GM12878 (cell line): ENCODE results near the gene PABPN1. TPM values are rescaled to one million over a fixed set of nuclear protein-coding genes. Genes with fewer than 3 reads are reported as not detected.

ENCODE experiments used
- ATAC-seq: fragments of 200-7000 bp; cut with Tn5 transposase; 3 replicates; pipeline ENCODE4 v1.9.1; 2020; ENCODE audit warnings: mild to moderate bottlenecking, moderate library complexity
- Bru-seq: library from RNA; stranded (reverse); fragments of 400-500 nt; gene quantifications from one replicate; lab custom pipeline; 2021; lab: Mats Ljungman, UMichigan
- BruChase-seq, 2 experiments: library from RNA; stranded (reverse); fragments of 400-500 nt; gene quantifications; one replicate each; lab custom pipeline; 2021; lab: Mats Ljungman, UMichigan
- BruUV-seq: library from RNA; stranded (reverse); fragments of 400-500 nt; replicated peaks from 2 replicates; lab custom pipeline; 2021; lab: Mats Ljungman, UMichigan
- CTCF ChIA-PET: fragments of 300-600 bp; sonication (Branson Sonifier 250); formaldehyde crosslinking; extraction: SDS; loops from one replicate; lab custom pipeline; 2021; ENCODE audit warnings: inconsistent platforms; lab: Yijun Ruan, JAX
- POLR2A ChIA-PET: fragments of 350-600 bp; formaldehyde crosslinking; extraction: SDS; loops from one replicate; lab custom pipeline; 2021; ENCODE audit warnings: inconsistent platforms; lab: Charles Lee
- RAD21 ChIA-PET: fragments of 300-600 bp; sonication (Branson Sonifier 250); formaldehyde crosslinking; loops from one replicate; lab custom pipeline; 2023; ENCODE audit warnings: antibody characterized with exemption; ENCODE audit not compliant: unreplicated experiment; lab: Charles Lee
- SMC1A ChIA-PET: fragments of 300-600 bp; sonication (Branson Sonifier 250); formaldehyde crosslinking; loops from one replicate; lab custom pipeline; 2023; ENCODE audit not compliant: unreplicated experiment, uncharacterized antibody; lab: Charles Lee
- DNase-seq: peaks from one replicate; pipeline ENCODE4 v3.0.0-alpha.2; 2011; ENCODE audit warnings: low read depth, low spot score
- FAIRE-seq: peaks from 3 replicates; lab custom pipeline; 2011; peaks lifted over from hg19 to GRCh38; lab: Jason Lieb, UNC
- H2AFZ ChIP-seq: 2 replicates; pipeline ENCODE4 v1.6.0; 2011; ENCODE audit warnings: low read depth, low read length, control low read depth; ENCODE audit not compliant: control insufficient read depth
- H3K27ac ChIP-seq: 2 replicates; pipeline ENCODE4 v1.5.1; 2011; ENCODE audit warnings: control low read depth; ENCODE audit not compliant: control insufficient read depth, insufficient read depth
- H3K27me3 ChIP-seq, 2 experiments: replicated peaks in 1 of 2; 2 replicates each; pipeline versions ENCODE4 v1.6.0 to v1.6.1; 2011; ENCODE audit warnings: low read length in 1 of 2; ENCODE audit not compliant: control insufficient read depth in 2 of 2, insufficient read depth in 2 of 2
- H3K36me3 ChIP-seq, 2 experiments: 2 replicates each; pipeline ENCODE4 v1.5.1; 2011; ENCODE audit warnings: low read length in 1 of 2; ENCODE audit not compliant: control insufficient read depth in 2 of 2, insufficient read depth in 2 of 2
- H3K4me1 ChIP-seq: 2 replicates; pipeline ENCODE4 v1.6.1; 2011; ENCODE audit warnings: mild to moderate bottlenecking, low read length, moderate library complexity, mixed read lengths; ENCODE audit not compliant: control insufficient read depth, insufficient read depth
- H3K4me2 ChIP-seq: 2 replicates; pipeline ENCODE4 v1.6.0; 2011; ENCODE audit warnings: control low read depth; ENCODE audit not compliant: control insufficient read depth, insufficient read depth
- H3K4me3 ChIP-seq: fragments of 200-600 bp; sonication (generic); 2 replicates; pipeline ENCODE4 v1.5.1; 2016
- H3K79me2 ChIP-seq: 2 replicates; pipeline ENCODE4 v1.6.0; 2011; ENCODE audit warnings: low read length; ENCODE audit not compliant: control insufficient read depth, insufficient read depth
- H3K9ac ChIP-seq: 2 replicates; pipeline ENCODE4 v1.8.0; 2011; ENCODE audit warnings: low read length, control low read depth, mixed read lengths; ENCODE audit not compliant: control insufficient read depth, insufficient read depth
- H3K9me3 ChIP-seq: replicated peaks from 3 replicates; pipeline ENCODE4 v1.5.1; 2011; ENCODE audit warnings: mild to moderate bottlenecking, low read length; ENCODE audit not compliant: control insufficient read depth, insufficient read depth
- H4K20me1 ChIP-seq: 2 replicates; pipeline ENCODE4 v1.6.0; 2011; ENCODE audit not compliant: control insufficient read depth, insufficient read depth
- ATF7 ChIP-seq: fragments of 450-650 bp; IDR thresholded peaks from 2 replicates; pipeline ENCODE4 v1.6.1; 2016; ENCODE audit warnings: low read depth, mild to moderate bottlenecking
- BCL3 ChIP-seq: IDR thresholded peaks from 2 replicates; pipeline ENCODE4 v1.6.1; 2011; ENCODE audit warnings: borderline replicate concordance, low read depth, mild to moderate bottlenecking, moderate library complexity, low read length; ENCODE audit not compliant: insufficient read depth, poor library complexity, severe bottlenecking
- E2F4 ChIP-seq: IDR thresholded peaks from 2 replicates; pipeline ENCODE4 v1.6.1; 2012; ENCODE audit warnings: low read depth, low read length, improper control_type of control experiment
- E4F1 ChIP-seq: fragments of 450-650 bp; IDR thresholded peaks from 2 replicates; pipeline ENCODE4 v1.6.1; 2018; ENCODE audit warnings: borderline replicate concordance, mild to moderate bottlenecking; ENCODE audit not compliant: partially characterized antibody
- IRF5 ChIP-seq: fragments of 450-650 bp; IDR thresholded peaks from 2 replicates; pipeline ENCODE4 v1.6.1; 2017; ENCODE audit warnings: borderline replicate concordance
- SUPT20H ChIP-seq: IDR thresholded peaks from 2 replicates; pipeline ENCODE4 v1.6.1; 2011; ENCODE audit warnings: low read depth, mild to moderate bottlenecking, low read length, moderate library complexity, borderline replicate concordance; ENCODE audit not compliant: control insufficient read depth
- WGBS: methylation state at CpG from one replicate; pipeline ENCODE4 v1.1.6; 2016; ENCODE audit warnings: low lambda C conversion rate; ENCODE audit not compliant: insufficient replicate concordance, insufficient coverage; ENCODE audit errors: missing lambda C conversion rate; 5-methylcytosine and 5-hydroxymethylcytosine counted together
- in situ Hi-C: fragments of 300-500 bp; cut with MboI; formaldehyde crosslinking; loops from 9 replicates; pipeline ENCODE4 v1.14.3; 2018; ENCODE audit warnings: mixed read lengths
- intact Hi-C: fragments of 100-400 bp; cut with micrococcal nuclease; formaldehyde crosslinking; loops from one replicate; pipeline ENCODE4 v1.14.2; 2022; ENCODE audit not compliant: unreplicated experiment
- long read RNA-seq, 2 experiments: library from polyadenylated mRNA; unstranded; transcript quantifications; one replicate each; pipeline ENCODE4 v2.0.0, GENCODE V29; 2019 to 2020
- polyA minus RNA-seq, 3 experiments: library from RNA; depleted of rRNA, polyadenylated mRNA; stranded (reverse); fragments of >200 nt; gene quantifications; 2 replicates each; pipeline ENCODE4 v1.2.3, GENCODE V29; 2011
- polyA plus RNA-seq, 11 experiments: library from polyadenylated mRNA; depleted of rRNA in 4 of 11; unstranded in 6 of 11; stranded (reverse) in 5 of 11; fragments of >200 nt; fragmentation: Nextera tagmentation in 4 of 11; fragmentation: Illumina TruSeq in 1 of 11; extraction: Ambion mirVana in 4 of 11; extraction: Trizol in 1 of 11; gene quantifications; 1 replicate in 1 of 11; 2 replicates in 10 of 11; pipeline versions ENCODE4 v1.2.1 to v1.2.3, GENCODE V29; 2011 to 2016; ENCODE audit warnings: inconsistent platforms in 2 of 11, missing spikeins in 2 of 11, low read depth in 1 of 11
- total RNA-seq, 4 experiments: library from RNA; depleted of rRNA in 3 of 4; stranded (reverse); fragments of >200 nt in 3 of 4; fragmentation: Illumina TruSeq in 1 of 4; extraction: Trizol in 1 of 4; gene quantifications; 2 replicates each; pipeline versions ENCODE4 v1.2.1 to v1.2.3, GENCODE V29; 2013 to 2021

Gene PABPN1
- total RNA-seq (2013; cell fraction: nucleolus; rRNA removed) = 79.0 and 80.6 TPM in 2 replicates
- total RNA-seq (2014; rRNA removed) (83.4 and 90.6 TPM in 2 replicates), total RNA-seq (2014; rRNA removed; fragmentation: Illumina TruSeq; extraction: Trizol) (106 TPM in 2 replicates), total RNA-seq (2021) (189 and 206 TPM in 2 replicates), polyA plus RNA-seq (2011; rRNA removed) (222 and 248 TPM in 2 replicates), polyA plus RNA-seq (2014; fragmentation: Illumina TruSeq; extraction: Trizol) (206 and 231 TPM in 2 replicates), polyA plus RNA-seq (2014; fragmentation: Nextera tagmentation; extraction: Ambion mirVana) (10 to 100 TPM; 31.3 to 35.6 TPM), polyA plus RNA-seq (2014; rRNA removed) (149 and 158 TPM in 2 replicates), polyA plus RNA-seq (2016; fragmentation: Nextera tagmentation; extraction: Ambion mirVana) (10 to 100 TPM; 76.8 to 99.4 TPM), polyA minus RNA-seq (2011; rRNA and poly(A)+ RNA removed) (90.9 and 114 TPM in 2 replicates), Bru-seq, nascent RNA (percentile 95 among the genes with signal in this experiment), BruChase-seq, experiment 1, labeled RNA remaining after a 6-hour chase (percentile 99 among the genes with signal in this experiment), BruChase-seq, experiment 2, labeled RNA remaining after a 2-hour chase (percentile 99 among the genes with signal in this experiment)
- polyA plus RNA-seq (2011; ENCODE audit: low read depth) = 67.7 TPM
- polyA plus RNA-seq (2011; cell fraction: cytosol; rRNA removed) = 198 and 220 TPM in 2 replicates
- polyA plus RNA-seq (2011; cell fraction: nucleus; rRNA removed) = 548 and 640 TPM in 2 replicates
- 119 and 126 TPM in 2 replicates for polyA plus RNA-seq (2012)
- polyA minus RNA-seq (2011; cell fraction: cytosol; rRNA and poly(A)+ RNA removed) = 21.9 and 31.3 TPM in 2 replicates
- polyA minus RNA-seq (2011; cell fraction: nucleus; rRNA and poly(A)+ RNA removed) = 40.1 and 63.0 TPM in 2 replicates
- long read RNA-seq, experiment 1, partial matches to known transcripts = 1 of 5 reads
- long read RNA-seq, experiment 1, other reads (novel, unspliced or antisense) = 1 of 5 reads
- long read RNA-seq, experiment 2, partial matches to known transcripts = 0 of 9 reads
- long read RNA-seq, experiment 2, other reads (novel, unspliced or antisense) = 5 of 9 reads

- peak; percentile 95 for ATAC-seq
- peak within 1 kb of the TSS; percentile 87 for H3K27ac ChIP-seq
- intact Hi-C loops = loop anchor here (1.0 to 5.0 kb wide), 3 partner anchors 20 to 236 kb away; partner anchors contain the start of genes NGDN and THTPA
- peak within 1 kb of the TSS; percentile 79 for H2AFZ ChIP-seq
- RAD21 ChIA-PET = interaction anchor here (0.6 to 4.1 kb wide), 10 partner anchors 17 to 226 kb away, joined by 3 to 103 read pairs (median 6); partner anchors contain the start of genes ACIN1, BCL2L2, C14orf119 and HOMEZ
- in situ Hi-C loops = loop anchor here (5.0 to 25.0 kb wide), 2 partner anchors 236 to 791 kb away; partner anchors contain the start of genes DCAF11, NRL and THTPA
- peak; percentile 99 for FAIRE-seq
- H3K4me3 ChIP-seq = peak within 1 kb of the TSS; percentile 99
- no TSS peak for BruUV-seq
- POLR2A ChIA-PET = interaction anchor here (0.6 to 6.3 kb wide), 20 partner anchors 8 to 826 kb away, joined by 3 to 98 read pairs (median 4); partner anchors contain the start of genes ACIN1, BCL2L2, C14orf119 and HOMEZ
- SMC1A ChIA-PET = interaction anchor here (0.8 to 4.5 kb wide), 13 partner anchors 11 to 892 kb away, joined by 3 to 48 read pairs (median 6); partner anchors contain the start of genes BCL2L2, CHMP4A, HOMEZ and PPP1R3E
- WGBS = 7% methylated on average over 44 of the region's 63 CpGs
- H3K4me1 ChIP-seq = peaks cover 13% of the 10 kb centered on the region
- DNase-seq = peak; percentile 99
- H3K9ac ChIP-seq = peak within 1 kb of the TSS; percentile 97
- H3K4me2 ChIP-seq = peak within 1 kb of the TSS; percentile 99
- H3K79me2 ChIP-seq = peaks cover 23% of the 10 kb centered on the region
- peaks cover 10 to 18% of the 10 kb centered on the region in 2 experiments for H3K36me3 ChIP-seq
- CTCF ChIA-PET = interaction anchor here (0.6 to 7.2 kb wide), 18 partner anchors 10 to 391 kb away, joined by 3 to 77 read pairs (median 8); partner anchors contain the start of genes ACIN1, BCL2L2, C14orf119 and HOMEZ
- no peaks in the 10 kb centered on the region for H3K9me3 ChIP-seq
- no peaks in the 10 kb centered on the region for H3K27me3 ChIP-seq
- H4K20me1 ChIP-seq = no peaks in the 10 kb centered on the region; the same call in 1 of the 2 replicates
- TF ChIP-seq IRF5 (no peak), E2F4 (peak; percentile 68), E4F1 (peak; percentile 63), ATF7 (peak; percentile 90), BCL3 (no peak), SUPT20H (no peak)
Measured at GRCh38 chr14:23320584-23321571, at the start of gene PABPN1. Gene PABPN1, plus strand, starts transcription at chr14:23321457. Its CDS starts 13 bp downstream, at chr14:23321470.
